ENCODE results near the gene COL1A2. TPM values are rescaled to one million over a fixed set of nuclear protein-coding genes. Genes with fewer than 3 reads are reported as not detected.

COL1A2 gene
- total RNA-seq, result 1,000 to 10,000 TPM in 1 of 2 donors, 100 to 1,000 TPM in 1; 780 to 2,112 TPM
- long read RNA-seq, donor 1, transcript COL1A2-203 (4 exons, 1,123 nt), result major isoform, 16 of 1,602 reads
- long read RNA-seq, donor 1, partial matches to known transcripts, result 822 of 1,602 reads
- long read RNA-seq, donor 1, other reads (novel, unspliced or antisense), result 764 of 1,602 reads
- long read RNA-seq, donor 2, transcript COL1A2-203 (4 exons, 1,123 nt), result major isoform, 6 of 574 reads
- long read RNA-seq, donor 2, partial matches to known transcripts, result 468 of 574 reads
- long read RNA-seq, donor 2, other reads (novel, unspliced or antisense), result 100 of 574 reads

- DNase-seq (ENCODE audit: low spot score), result peak; percentile 97
- intact Hi-C loops (cut with DNase I), result loop anchor here in 1 of 2 donors (2.0 to 5.0 kb wide), 3 partner anchors 37 to 98 kb away; no protein-coding TSS in a partner anchor
These were observed at the start of gene COL1A2 for GRCh38 chr7:94394437-94395140. Gene COL1A2 (plus strand): TSS chr7:94394895. CDS start chr7:94395032, 137 bp downstream.

GRCh38 chr7:94345907-94346306 is 48.8 kb upstream of the COL1A2 start:
- intact Hi-C loops (cut with DNase I), result loop anchor here in 1 of 2 donors (5.0 kb wide), 1 partner anchor 44 kb away; no protein-coding TSS in a partner anchor
- no peak for DNase-seq (ENCODE audit: low spot score)

- DNase-seq (ENCODE audit: low spot score), result no peak
- intact Hi-C loops (cut with DNase I), result loop anchor here in 1 of 2 donors (5.0 kb wide), 1 partner anchor 46 kb away; no protein-coding TSS in a partner anchor
These were observed 46.6 kb upstream of the COL1A2 start for GRCh38 chr7:94348142-94348541.

GRCh38 chr7:94350734-94351133 is 44.0 kb upstream of the COL1A2 start:
- intact Hi-C loops (cut with DNase I), result loop anchor here in 1 of 2 donors (1.0 to 10.0 kb wide), 2 partner anchors 11 to 46 kb away; no protein-coding TSS in a partner anchor
- no peak for DNase-seq (ENCODE audit: low spot score)

GRCh38 chr7:94351703-94352102 is 43.0 kb upstream of the COL1A2 start:
- intact Hi-C loops (cut with DNase I), result loop anchor here in 1 of 2 donors (1.0 to 10.0 kb wide), 2 partner anchors 12 to 47 kb away; no protein-coding TSS in a partner anchor
- DNase-seq (ENCODE audit: low spot score), result no peak

- DNase-seq (ENCODE audit: low spot score), result no peak
- intact Hi-C loops (cut with DNase I), result loop anchor here in 1 of 2 donors (10.0 kb wide), 1 partner anchor 48 kb away; no protein-coding TSS in a partner anchor
These were observed 41.8 kb upstream of the COL1A2 start for GRCh38 chr7:94352887-94353286.

- DNase-seq (ENCODE audit: low spot score), result no peak
- intact Hi-C loops (cut with DNase I), result loop anchor here (5.0 to 10.0 kb wide), 2 partner anchors 37 to 50 kb away; partner anchors contain the start of gene COL1A2 (in 1 of the 2)
These were observed 39.7 kb upstream of the COL1A2 start for GRCh38 chr7:94354953-94355352.

- intact Hi-C loops (cut with DNase I), result loop anchor here (5.0 to 10.0 kb wide), 2 partner anchors 37 to 51 kb away; partner anchors contain the start of gene COL1A2 (in 1 of the 2)
- DNase-seq (ENCODE audit: low spot score), result no peak
These were observed 39.2 kb upstream of the COL1A2 start for GRCh38 chr7:94355454-94355853.

- intact Hi-C loops (cut with DNase I), result loop anchor here (5.0 to 10.0 kb wide), 2 partner anchors 35 to 52 kb away; partner anchors contain the start of gene COL1A2 (in 1 of the 2)
- DNase-seq (ENCODE audit: low spot score), result no peak
These were observed 37.6 kb upstream of the COL1A2 start for GRCh38 chr7:94357076-94357475.

- no peak for DNase-seq (ENCODE audit: low spot score)
- intact Hi-C loops (cut with DNase I), result no loop called here
These were observed 33.8 kb upstream of the COL1A2 start for GRCh38 chr7:94360926-94361325.

- intact Hi-C loops (cut with DNase I), result no loop called here
These were observed 32.4 kb upstream of the COL1A2 start for GRCh38 chr7:94362276-94362675.

GRCh38 chr7:94364816-94365215 is 29.9 kb upstream of the COL1A2 start:
- DNase-seq (ENCODE audit: low spot score), result no peak
- intact Hi-C loops (cut with DNase I), result no loop called here

More at GRCh38 chr7:94362276-94362675, 32.4 kb upstream of the COL1A2 start:
- DNase-seq (ENCODE audit: low spot score), result no peak

GRCh38 chr7:94366163-94366562 is 28.5 kb upstream of the COL1A2 start:
- intact Hi-C loops (cut with DNase I), result no loop called here
- no peak for DNase-seq (ENCODE audit: low spot score)

GRCh38 chr7:94366832-94367231 is 27.9 kb upstream of the COL1A2 start:
- DNase-seq (ENCODE audit: low spot score), result no peak

GRCh38 chr7:94367949-94368348 is 26.7 kb upstream of the COL1A2 start:
- intact Hi-C loops (cut with DNase I), result no loop called here
- no peak for DNase-seq (ENCODE audit: low spot score)

More at GRCh38 chr7:94366832-94367231, 27.9 kb upstream of the COL1A2 start:
- intact Hi-C loops (cut with DNase I), result no loop called here

- no peak for DNase-seq (ENCODE audit: low spot score)
- intact Hi-C loops (cut with DNase I), result no loop called here
These were observed 26.3 kb upstream of the COL1A2 start for GRCh38 chr7:94368371-94368791.

GRCh38 chr7:94374231-94374630 is 20.5 kb upstream of the COL1A2 start:
- intact Hi-C loops (cut with DNase I), result no loop called here
- DNase-seq (ENCODE audit: low spot score), result peak; percentile 95

- intact Hi-C loops (cut with DNase I), result no loop called here
- DNase-seq (ENCODE audit: low spot score), result peak; percentile 71
These were observed 19.8 kb upstream of the COL1A2 start for GRCh38 chr7:94374721-94375566.

- intact Hi-C loops (cut with DNase I), result no loop called here
- DNase-seq (ENCODE audit: low spot score), result no peak
These were observed 19.0 kb upstream of the COL1A2 start for GRCh38 chr7:94375691-94376090.
